ENCODE results near the gene NUTF2. TPM values are rescaled to one million over a fixed set of nuclear protein-coding genes. Genes with fewer than 3 reads are reported as not detected.

The NUTF2 gene
- total and polyA plus RNA-seq, 10 of the 15 experiments (the other 5 are each of a cell fraction or from before 2014, with no cell fraction given) = 116 to 342 (median 202) TPM

DNA sequence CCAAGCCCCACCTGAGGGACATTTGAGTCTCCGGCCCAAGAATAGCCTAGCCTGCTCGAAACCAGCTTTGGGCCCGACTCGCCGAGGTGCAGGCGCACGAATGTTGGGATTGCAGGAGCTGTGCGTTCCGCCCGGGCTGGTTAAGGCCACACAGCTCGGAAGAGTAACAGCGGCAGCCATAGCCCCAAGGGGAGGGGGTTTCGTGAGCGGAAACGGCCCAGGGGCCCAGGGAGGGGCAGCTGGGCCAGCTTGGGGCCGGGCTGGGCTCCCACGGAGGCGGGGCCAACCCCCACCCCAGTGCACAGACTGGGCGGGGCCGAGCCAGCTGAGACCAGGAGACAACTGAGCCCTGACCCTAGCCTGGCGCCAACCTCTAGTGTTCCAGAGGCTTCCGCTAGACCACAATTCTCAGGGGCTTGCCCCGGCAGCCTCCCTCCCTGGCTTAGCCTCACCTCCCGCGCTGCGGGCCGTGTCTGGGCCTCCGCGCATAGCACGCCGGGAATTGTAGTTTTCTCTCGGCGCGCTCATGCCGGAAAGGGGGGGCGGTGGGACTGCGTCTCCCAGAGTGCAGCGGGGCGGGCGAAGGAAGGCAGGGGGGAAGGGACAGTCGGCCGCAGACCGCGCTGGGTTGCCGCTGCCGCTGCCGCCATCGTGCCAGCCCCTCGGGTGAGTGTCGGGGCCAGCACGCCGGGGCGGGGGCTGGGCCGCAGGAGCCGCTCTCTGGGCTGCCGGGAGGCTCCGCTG lies at the start of gene NUTF2 (continued):
- TF ChIP-seq, protein P1, sequence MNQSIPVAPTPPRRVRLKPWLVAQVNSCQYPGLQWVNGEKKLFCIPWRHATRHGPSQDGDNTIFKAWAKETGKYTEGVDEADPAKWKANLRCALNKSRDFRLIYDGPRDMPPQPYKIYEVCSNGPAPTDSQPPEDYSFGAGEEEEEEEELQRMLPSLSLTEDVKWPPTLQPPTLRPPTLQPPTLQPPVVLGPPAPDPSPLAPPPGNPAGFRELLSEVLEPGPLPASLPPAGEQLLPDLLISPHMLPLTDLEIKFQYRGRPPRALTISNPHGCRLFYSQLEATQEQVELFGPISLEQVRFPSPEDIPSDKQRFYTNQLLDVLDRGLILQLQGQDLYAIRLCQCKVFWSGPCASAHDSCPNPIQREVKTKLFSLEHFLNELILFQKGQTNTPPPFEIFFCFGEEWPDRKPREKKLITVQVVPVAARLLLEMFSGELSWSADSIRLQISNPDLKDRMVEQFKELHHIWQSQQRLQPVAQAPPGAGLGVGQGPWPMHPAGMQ (IDR thresholded peaks at IDR 0.05; ENCODE audit: borderline replicate concordance) = no peak
- TF ChIP-seq LARP7 (IDR thresholded peaks at IDR 0.05) = peak; percentile 55; the same call in 1 of the 2 replicates
- TF ChIP-seq ZZZ3 (IDR thresholded peaks at IDR 0.05; ENCODE audit: control insufficient read depth, insufficient read length, low read depth) = no peak
- no peak for TF ChIP-seq JUND (IDR thresholded peaks at IDR 0.05; ENCODE audit: low read depth, low read length)
- no peak for TF ChIP-seq HDAC6 (IDR thresholded peaks at IDR 0.05; ENCODE audit: unreplicated experiment)
- TF ChIP-seq, protein P2, sequence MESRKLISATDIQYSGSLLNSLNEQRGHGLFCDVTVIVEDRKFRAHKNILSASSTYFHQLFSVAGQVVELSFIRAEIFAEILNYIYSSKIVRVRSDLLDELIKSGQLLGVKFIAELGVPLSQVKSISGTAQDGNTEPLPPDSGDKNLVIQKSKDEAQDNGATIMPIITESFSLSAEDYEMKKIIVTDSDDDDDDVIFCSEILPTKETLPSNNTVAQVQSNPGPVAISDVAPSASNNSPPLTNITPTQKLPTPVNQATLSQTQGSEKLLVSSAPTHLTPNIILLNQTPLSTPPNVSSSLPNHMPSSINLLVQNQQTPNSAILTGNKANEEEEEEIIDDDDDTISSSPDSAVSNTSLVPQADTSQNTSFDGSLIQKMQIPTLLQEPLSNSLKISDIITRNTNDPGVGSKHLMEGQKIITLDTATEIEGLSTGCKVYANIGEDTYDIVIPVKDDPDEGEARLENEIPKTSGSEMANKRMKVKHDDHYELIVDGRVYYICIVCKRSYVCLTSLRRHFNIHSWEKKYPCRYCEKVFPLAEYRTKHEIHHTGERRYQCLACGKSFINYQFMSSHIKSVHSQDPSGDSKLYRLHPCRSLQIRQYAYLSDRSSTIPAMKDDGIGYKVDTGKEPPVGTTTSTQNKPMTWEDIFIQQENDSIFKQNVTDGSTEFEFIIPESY (IDR thresholded peaks at IDR 0.05) = no peak
- TF ChIP-seq BRCA1 (IDR thresholded peaks at IDR 0.05; ENCODE audit: low read depth, low read length) = no peak
- no peak for TF ChIP-seq NRF1 (conservative IDR thresholded peaks at IDR 0.05; ENCODE audit: low read depth, low read length)
- TF ChIP-seq ZNF217 (IDR thresholded peaks at IDR 0.05) = no peak
- TF ChIP-seq ZSCAN29 (IDR thresholded peaks at IDR 0.05) = no peak
- TF ChIP-seq FOS (IDR thresholded peaks at IDR 0.05; ENCODE audit: borderline replicate concordance, extremely low read depth, insufficient read length) = no peak
- TF ChIP-seq, protein P3, sequence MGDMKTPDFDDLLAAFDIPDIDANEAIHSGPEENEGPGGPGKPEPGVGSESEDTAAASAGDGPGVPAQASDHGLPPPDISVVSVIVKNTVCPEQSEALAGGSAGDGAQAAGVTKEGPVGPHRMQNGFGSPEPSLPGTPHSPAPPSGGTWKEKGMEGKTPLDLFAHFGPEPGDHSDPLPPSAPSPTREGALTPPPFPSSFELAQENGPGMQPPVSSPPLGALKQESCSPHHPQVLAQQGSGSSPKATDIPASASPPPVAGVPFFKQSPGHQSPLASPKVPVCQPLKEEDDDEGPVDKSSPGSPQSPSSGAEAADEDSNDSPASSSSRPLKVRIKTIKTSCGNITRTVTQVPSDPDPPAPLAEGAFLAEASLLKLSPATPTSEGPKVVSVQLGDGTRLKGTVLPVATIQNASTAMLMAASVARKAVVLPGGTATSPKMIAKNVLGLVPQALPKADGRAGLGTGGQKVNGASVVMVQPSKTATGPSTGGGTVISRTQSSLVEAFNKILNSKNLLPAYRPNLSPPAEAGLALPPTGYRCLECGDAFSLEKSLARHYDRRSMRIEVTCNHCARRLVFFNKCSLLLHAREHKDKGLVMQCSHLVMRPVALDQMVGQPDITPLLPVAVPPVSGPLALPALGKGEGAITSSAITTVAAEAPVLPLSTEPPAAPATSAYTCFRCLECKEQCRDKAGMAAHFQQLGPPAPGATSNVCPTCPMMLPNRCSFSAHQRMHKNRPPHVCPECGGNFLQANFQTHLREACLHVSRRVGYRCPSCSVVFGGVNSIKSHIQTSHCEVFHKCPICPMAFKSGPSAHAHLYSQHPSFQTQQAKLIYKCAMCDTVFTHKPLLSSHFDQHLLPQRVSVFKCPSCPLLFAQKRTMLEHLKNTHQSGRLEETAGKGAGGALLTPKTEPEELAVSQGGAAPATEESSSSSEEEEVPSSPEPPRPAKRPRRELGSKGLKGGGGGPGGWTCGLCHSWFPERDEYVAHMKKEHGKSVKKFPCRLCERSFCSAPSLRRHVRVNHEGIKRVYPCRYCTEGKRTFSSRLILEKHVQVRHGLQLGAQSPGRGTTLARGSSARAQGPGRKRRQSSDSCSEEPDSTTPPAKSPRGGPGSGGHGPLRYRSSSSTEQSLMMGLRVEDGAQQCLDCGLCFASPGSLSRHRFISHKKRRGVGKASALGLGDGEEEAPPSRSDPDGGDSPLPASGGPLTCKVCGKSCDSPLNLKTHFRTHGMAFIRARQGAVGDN (IDR thresholded peaks at IDR 0.05) = no peak
- no peak; the same call in none of the 2 replicates for TF ChIP-seq SIN3A (IDR thresholded peaks at IDR 0.05; ENCODE audit: low read depth, low read length)
- TF ChIP-seq TARDBP (IDR thresholded peaks at IDR 0.05; ENCODE audit: borderline replicate concordance) = peak; percentile 95
- peak; percentile 64; the same call in 1 of the 2 replicates for TF ChIP-seq TBL1XR1 (IDR thresholded peaks at IDR 0.05; ENCODE audit: low read depth, low read length)
- no peak for TF ChIP-seq KAT2A (conservative IDR thresholded peaks at IDR 0.05; ENCODE audit: control insufficient read depth, low read depth, low read length)
- TF ChIP-seq, protein P4, sequence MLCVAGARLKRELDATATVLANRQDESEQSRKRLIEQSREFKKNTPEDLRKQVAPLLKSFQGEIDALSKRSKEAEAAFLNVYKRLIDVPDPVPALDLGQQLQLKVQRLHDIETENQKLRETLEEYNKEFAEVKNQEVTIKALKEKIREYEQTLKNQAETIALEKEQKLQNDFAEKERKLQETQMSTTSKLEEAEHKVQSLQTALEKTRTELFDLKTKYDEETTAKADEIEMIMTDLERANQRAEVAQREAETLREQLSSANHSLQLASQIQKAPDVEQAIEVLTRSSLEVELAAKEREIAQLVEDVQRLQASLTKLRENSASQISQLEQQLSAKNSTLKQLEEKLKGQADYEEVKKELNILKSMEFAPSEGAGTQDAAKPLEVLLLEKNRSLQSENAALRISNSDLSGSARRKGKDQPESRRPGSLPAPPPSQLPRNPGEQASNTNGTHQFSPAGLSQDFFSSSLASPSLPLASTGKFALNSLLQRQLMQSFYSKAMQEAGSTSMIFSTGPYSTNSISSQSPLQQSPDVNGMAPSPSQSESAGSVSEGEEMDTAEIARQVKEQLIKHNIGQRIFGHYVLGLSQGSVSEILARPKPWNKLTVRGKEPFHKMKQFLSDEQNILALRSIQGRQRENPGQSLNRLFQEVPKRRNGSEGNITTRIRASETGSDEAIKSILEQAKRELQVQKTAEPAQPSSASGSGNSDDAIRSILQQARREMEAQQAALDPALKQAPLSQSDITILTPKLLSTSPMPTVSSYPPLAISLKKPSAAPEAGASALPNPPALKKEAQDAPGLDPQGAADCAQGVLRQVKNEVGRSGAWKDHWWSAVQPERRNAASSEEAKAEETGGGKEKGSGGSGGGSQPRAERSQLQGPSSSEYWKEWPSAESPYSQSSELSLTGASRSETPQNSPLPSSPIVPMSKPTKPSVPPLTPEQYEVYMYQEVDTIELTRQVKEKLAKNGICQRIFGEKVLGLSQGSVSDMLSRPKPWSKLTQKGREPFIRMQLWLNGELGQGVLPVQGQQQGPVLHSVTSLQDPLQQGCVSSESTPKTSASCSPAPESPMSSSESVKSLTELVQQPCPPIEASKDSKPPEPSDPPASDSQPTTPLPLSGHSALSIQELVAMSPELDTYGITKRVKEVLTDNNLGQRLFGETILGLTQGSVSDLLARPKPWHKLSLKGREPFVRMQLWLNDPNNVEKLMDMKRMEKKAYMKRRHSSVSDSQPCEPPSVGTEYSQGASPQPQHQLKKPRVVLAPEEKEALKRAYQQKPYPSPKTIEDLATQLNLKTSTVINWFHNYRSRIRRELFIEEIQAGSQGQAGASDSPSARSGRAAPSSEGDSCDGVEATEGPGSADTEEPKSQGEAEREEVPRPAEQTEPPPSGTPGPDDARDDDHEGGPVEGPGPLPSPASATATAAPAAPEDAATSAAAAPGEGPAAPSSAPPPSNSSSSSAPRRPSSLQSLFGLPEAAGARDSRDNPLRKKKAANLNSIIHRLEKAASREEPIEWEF (IDR thresholded peaks at IDR 0.05; ENCODE audit: insufficient replicate concordance, low read depth, low read length) = no peak

Data from GM12878 (cell line).